ENCODE data around the gene PRKAR2B. TPM values are rescaled to one million over a fixed set of nuclear protein-coding genes. Genes with fewer than 3 reads are reported as not detected.

Gene PRKAR2B
- total RNA-seq, 2 experiments from 2014 or later: 69.0 to 210 TPM

DNA sequence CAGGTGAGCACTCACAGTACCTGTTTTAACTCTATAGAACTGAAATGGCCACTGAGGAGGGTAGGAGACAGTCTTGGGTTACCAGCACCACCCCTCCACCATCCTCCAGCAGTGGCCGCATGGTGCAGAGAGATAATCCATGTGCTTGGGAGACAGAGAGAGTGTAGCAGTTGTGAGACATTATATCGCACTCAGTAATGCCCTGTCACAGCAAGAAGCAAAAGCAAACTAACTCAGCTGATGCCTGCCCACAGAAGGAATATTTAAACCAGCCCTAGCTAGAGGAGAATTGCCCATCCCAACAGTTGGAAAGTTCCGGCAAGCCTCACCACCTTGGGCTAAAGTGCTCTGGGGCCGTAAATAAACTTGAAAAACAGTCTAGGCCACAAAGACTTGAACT, 65.5 kb downstream of the PRKAR2B start:
- POLR2A ChIA-PET: interaction anchor here (0.9 to 3.1 kb wide), 3 partner anchors 10 to 27 kb away, joined by 3 to 14 read pairs (median 3); no protein-coding TSS in a partner anchor
- peaks cover 44% of the 10 kb centered on the region for H3K36me3 ChIP-seq (ENCODE audit: insufficient read depth, low read length)
- H3K4me2 ChIP-seq (ENCODE audit: low read length): no peak overlapping the region
- H3K4me3 ChIP-seq (ENCODE audit: low read depth, low read length, poor library complexity, severe bottlenecking): no peak overlapping the region
- TF ChIP-seq EZH2phosphoT487 (IDR thresholded peaks at IDR 0.05; ENCODE audit: borderline replicate concordance, low read depth, low read length): no peak
- TF ChIP-seq, protein P1, sequence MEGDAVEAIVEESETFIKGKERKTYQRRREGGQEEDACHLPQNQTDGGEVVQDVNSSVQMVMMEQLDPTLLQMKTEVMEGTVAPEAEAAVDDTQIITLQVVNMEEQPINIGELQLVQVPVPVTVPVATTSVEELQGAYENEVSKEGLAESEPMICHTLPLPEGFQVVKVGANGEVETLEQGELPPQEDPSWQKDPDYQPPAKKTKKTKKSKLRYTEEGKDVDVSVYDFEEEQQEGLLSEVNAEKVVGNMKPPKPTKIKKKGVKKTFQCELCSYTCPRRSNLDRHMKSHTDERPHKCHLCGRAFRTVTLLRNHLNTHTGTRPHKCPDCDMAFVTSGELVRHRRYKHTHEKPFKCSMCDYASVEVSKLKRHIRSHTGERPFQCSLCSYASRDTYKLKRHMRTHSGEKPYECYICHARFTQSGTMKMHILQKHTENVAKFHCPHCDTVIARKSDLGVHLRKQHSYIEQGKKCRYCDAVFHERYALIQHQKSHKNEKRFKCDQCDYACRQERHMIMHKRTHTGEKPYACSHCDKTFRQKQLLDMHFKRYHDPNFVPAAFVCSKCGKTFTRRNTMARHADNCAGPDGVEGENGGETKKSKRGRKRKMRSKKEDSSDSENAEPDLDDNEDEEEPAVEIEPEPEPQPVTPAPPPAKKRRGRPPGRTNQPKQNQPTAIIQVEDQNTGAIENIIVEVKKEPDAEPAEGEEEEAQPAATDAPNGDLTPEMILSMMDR (conservative IDR thresholded peaks at IDR 0.05; ENCODE audit: low read length): no peak
- CTCF ChIA-PET (ENCODE audit: unreplicated experiment): interaction anchor here (1.7 kb wide), 1 partner anchor 9 kb away, joined by 4 read pairs; no protein-coding TSS in a partner anchor
- H2AFZ ChIP-seq (ENCODE audit: low read length): no peak overlapping the region
- no peaks in the 10 kb centered on the region for H3K9me2 ChIP-seq (ENCODE audit: insufficient read depth, low read length)
- H3K4me1 ChIP-seq (ENCODE audit: insufficient read depth, low read length, poor library complexity, severe bottlenecking): peaks cover 57% of the 10 kb centered on the region
- no peak overlapping the region for H3K27ac ChIP-seq (ENCODE audit: low read depth, low read length, poor library complexity, severe bottlenecking)
- no peaks in the 10 kb centered on the region for H3K9me3 ChIP-seq (ENCODE audit: low read length)
- no peak for DNase-seq (ENCODE audit: low spot score)
- BruUV-seq (replicated peaks): no TSS peak
- intact Hi-C loops (cut with micrococcal nuclease; ENCODE audit: unreplicated experiment): no loop called here
- H3K79me2 ChIP-seq (ENCODE audit: insufficient read depth, low read depth, low read length): peaks cover 81% of the 10 kb centered on the region
- no peaks in the 10 kb centered on the region for H4K20me1 ChIP-seq (ENCODE audit: insufficient read depth, low read length)

DNA sequence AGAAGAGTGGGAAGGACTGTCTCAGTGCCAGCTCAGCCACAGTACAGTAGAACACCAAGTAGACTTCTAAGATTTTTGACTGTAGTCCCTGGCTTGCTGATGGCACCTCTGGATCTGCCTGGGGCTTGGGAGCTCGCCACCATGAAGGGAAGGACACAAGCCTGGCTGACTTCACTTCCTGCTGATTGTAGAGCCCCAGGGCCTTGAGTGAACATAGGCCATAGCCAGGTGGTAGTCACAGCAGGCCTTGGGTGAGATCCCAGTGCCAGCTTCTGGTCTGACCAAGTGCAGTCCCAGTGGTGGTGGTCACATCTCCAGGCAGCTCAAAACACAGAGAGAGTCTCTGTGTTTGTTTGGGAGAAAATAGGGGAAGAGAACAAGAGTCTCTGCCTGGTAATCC, 66.7 kb downstream of the PRKAR2B start:
- intact Hi-C loops (cut with micrococcal nuclease; ENCODE audit: unreplicated experiment): no loop called here
- Histone ChIP-seq H3K4me3 (ENCODE audit: low read depth, low read length, poor library complexity, severe bottlenecking) (no peak overlapping the region), H3K79me2 (ENCODE audit: insufficient read depth, low read depth, low read length) (peaks cover 81% of the 10 kb centered on the region), H3K36me3 (ENCODE audit: insufficient read depth, low read length) (peaks cover 32% of the 10 kb centered on the region), H3K9me3 (ENCODE audit: low read length) (no peaks in the 10 kb centered on the region), H3K4me1 (ENCODE audit: insufficient read depth, low read length, poor library complexity, severe bottlenecking) (peaks cover 62% of the 10 kb centered on the region), H3K27ac (ENCODE audit: low read depth, low read length, poor library complexity, severe bottlenecking) (peak overlapping the region; percentile 23), H4K20me1 (ENCODE audit: insufficient read depth, low read length) (no peaks in the 10 kb centered on the region), H3K4me2 (ENCODE audit: low read length) (peak overlapping the region; percentile 44), H3K9me2 (ENCODE audit: insufficient read depth, low read length) (no peaks in the 10 kb centered on the region), H2AFZ (ENCODE audit: low read length) (no peak overlapping the region)
- peak; percentile 64 for DNase-seq (ENCODE audit: low spot score)
- ChIA-PET POLR2A (interaction anchor here (3.1 kb wide), 1 partner anchor 11 kb away, joined by 14 read pairs; no protein-coding TSS in a partner anchor), CTCF (ENCODE audit: unreplicated experiment) (interaction anchor here (1.7 kb wide), 1 partner anchor 10 kb away, joined by 4 read pairs; no protein-coding TSS in a partner anchor)
- no TSS peak for BruUV-seq (replicated peaks)
- TF ChIP-seq, protein P1 (conservative IDR thresholded peaks at IDR 0.05; ENCODE audit: low read length): no peak
- TF ChIP-seq EZH2phosphoT487 (IDR thresholded peaks at IDR 0.05; ENCODE audit: borderline replicate concordance, low read depth, low read length): no peak

DNA sequence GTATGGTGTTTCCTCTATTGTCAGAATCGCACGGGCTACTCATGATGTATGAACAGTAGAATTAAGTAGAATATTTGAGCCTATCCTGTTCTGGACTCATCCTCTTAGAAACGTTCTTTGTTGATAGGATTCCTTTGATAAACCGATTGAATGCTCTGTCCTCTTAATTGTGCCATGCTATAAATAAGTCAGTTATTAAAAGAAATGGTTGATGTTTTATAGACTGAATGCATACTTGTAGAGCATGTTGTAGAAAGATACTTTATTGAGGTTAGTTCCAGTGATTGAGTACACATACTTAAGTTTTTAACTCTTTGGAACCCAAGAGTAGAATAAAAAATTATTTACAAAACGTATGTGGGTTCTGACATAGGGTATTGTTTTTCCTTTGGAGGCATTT, 69.4 kb downstream of the PRKAR2B start:
- H4K20me1 ChIP-seq (ENCODE audit: insufficient read depth, low read length): no peaks in the 10 kb centered on the region; the same call in 1 of the 2 replicates

More for the DNA sequence above, 69.4 kb downstream of the PRKAR2B start:
- no peaks in the 10 kb centered on the region for H3K9me2 ChIP-seq (ENCODE audit: insufficient read depth, low read length)
- peaks cover 82% of the 10 kb centered on the region for H3K4me1 ChIP-seq (ENCODE audit: insufficient read depth, low read length, poor library complexity, severe bottlenecking)
- H3K9me3 ChIP-seq (ENCODE audit: low read length): no peaks in the 10 kb centered on the region
- H3K79me2 ChIP-seq (ENCODE audit: insufficient read depth, low read depth, low read length): peaks cover 95% of the 10 kb centered on the region
- no peak overlapping the region for H3K27ac ChIP-seq (ENCODE audit: low read depth, low read length, poor library complexity, severe bottlenecking)
- H3K4me3 ChIP-seq (ENCODE audit: low read depth, low read length, poor library complexity, severe bottlenecking): no peak overlapping the region
- H3K4me2 ChIP-seq (ENCODE audit: low read length): no peak overlapping the region
- no peak for DNase-seq (ENCODE audit: low spot score)
- no TSS peak for BruUV-seq (replicated peaks)
- H3K36me3 ChIP-seq (ENCODE audit: insufficient read depth, low read length): peaks cover 34% of the 10 kb centered on the region
- TF ChIP-seq, protein P1 (conservative IDR thresholded peaks at IDR 0.05; ENCODE audit: low read length): no peak
- no peak for TF ChIP-seq EZH2phosphoT487 (IDR thresholded peaks at IDR 0.05; ENCODE audit: borderline replicate concordance, low read depth, low read length)
- H2AFZ ChIP-seq (ENCODE audit: low read length): no peak overlapping the region
- CTCF ChIA-PET (ENCODE audit: unreplicated experiment): no interaction called here
- POLR2A ChIA-PET: interaction anchor here (1.2 to 1.7 kb wide), 3 partner anchors 9 to 11 kb away, joined by 4 to 5 read pairs (median 4); no protein-coding TSS in a partner anchor
- intact Hi-C loops (cut with micrococcal nuclease; ENCODE audit: unreplicated experiment): no loop called here
